GM23248 (cell line): ENCODE measurements around the gene ZSCAN25. TPM values are rescaled to one million over a fixed set of nuclear protein-coding genes. Genes with fewer than 3 reads are reported as not detected.

Experiments
- DNase-seq: peaks from one replicate; pipeline ENCODE4 v3.0.0-alpha.2; 2015
- H2AFZ ChIP-seq: fragments of 200-600 bp; sonication (generic); 2 replicates; pipeline ENCODE4 v1.6.1; 2016; ENCODE audit warnings: antibody characterized with exemption
- H3F3A ChIP-seq: fragments of 200-600 bp; sonication (generic); 2 replicates; pipeline ENCODE4 v1.6.1; 2016; ENCODE audit warnings: mild to moderate bottlenecking, antibody characterized with exemption, mixed run types; ENCODE audit not compliant: insufficient read depth
- H3K27ac ChIP-seq: fragments of 200-600 bp; sonication (generic); 2 replicates; pipeline ENCODE4 v1.5.1; 2016; ENCODE audit warnings: mild to moderate bottlenecking
- H3K27me3 ChIP-seq: fragments of 200-600 bp; sonication (generic); replicated peaks from 2 replicates; pipeline ENCODE4 v1.6.1; 2016; ENCODE audit warnings: mild to moderate bottlenecking; ENCODE audit not compliant: insufficient read depth
- H3K36me3 ChIP-seq: fragments of 200-600 bp; sonication (generic); 2 replicates; pipeline ENCODE4 v1.6.1; 2016; ENCODE audit warnings: low read depth, mild to moderate bottlenecking
- H3K4me1 ChIP-seq: fragments of 200-600 bp; sonication (generic); 2 replicates; pipeline ENCODE4 v1.6.1; 2016; ENCODE audit warnings: mild to moderate bottlenecking; ENCODE audit not compliant: insufficient read depth
- H3K4me2 ChIP-seq: fragments of 200-600 bp; sonication (generic); one replicate; pipeline ENCODE4 v1.6.1; 2016; ENCODE audit warnings: mild to moderate bottlenecking; ENCODE audit not compliant: unreplicated experiment
- H3K4me3 ChIP-seq: fragments of 200-600 bp; sonication (generic); 2 replicates; pipeline ENCODE4 v1.5.1; 2016; ENCODE audit warnings: mild to moderate bottlenecking
- H3K79me2 ChIP-seq: fragments of 200-600 bp; sonication (generic); 2 replicates; pipeline ENCODE4 v1.6.1; 2016; ENCODE audit warnings: mild to moderate bottlenecking; ENCODE audit not compliant: insufficient read depth
- H3K9ac ChIP-seq: fragments of 200-600 bp; sonication (generic); 2 replicates; pipeline ENCODE4 v1.6.1; 2016; ENCODE audit warnings: mild to moderate bottlenecking
- H3K9me2 ChIP-seq: fragments of 200-600 bp; sonication (generic); 2 replicates; pipeline ENCODE4 v1.6.1; 2016; ENCODE audit warnings: mixed run types, mild to moderate bottlenecking, moderate library complexity; ENCODE audit not compliant: insufficient read depth
- H3K9me3 ChIP-seq: fragments of 200-600 bp; sonication (generic); one replicate; pipeline ENCODE4 v1.6.1; 2017; ENCODE audit warnings: low read depth
- H4K20me1 ChIP-seq: fragments of 200-600 bp; sonication (generic); 2 replicates; pipeline ENCODE4 v1.6.0; 2016; ENCODE audit not compliant: insufficient read depth
- EZH2 ChIP-seq: fragments of 200-600 bp; sonication (generic); IDR thresholded peaks from 2 replicates; pipeline ENCODE4 v1.6.1; 2018; ENCODE audit warnings: antibody characterized with exemption, mild to moderate bottlenecking; ENCODE audit not compliant: insufficient read depth, poor library complexity, severe bottlenecking
- EZH2phosphoT487 ChIP-seq: fragments of 200-600 bp; sonication (generic); IDR thresholded peaks from 2 replicates; pipeline ENCODE4 v1.6.1; 2018; ENCODE audit warnings: antibody characterized with exemption, moderate library complexity, mild to moderate bottlenecking, low read depth; ENCODE audit not compliant: insufficient read depth
- WGBS, 2 experiments: methylation state at CpG; one replicate each; pipeline ENCODE4 v1.1.6; 2015 to 2017; ENCODE audit warnings: low lambda C conversion rate in 2 of 2, low coverage in 1 of 2; ENCODE audit errors: missing lambda C conversion rate in 2 of 2; 5-methylcytosine and 5-hydroxymethylcytosine counted together
- in situ Hi-C: fragments of 300-500 bp; cut with MboI; formaldehyde crosslinking; loops from 2 replicates; pipeline ENCODE4 v1.15.0; 2020
- polyA plus RNA-seq: library from polyadenylated mRNA; unstranded; fragments of >200 nt; fragmentation: Nextera tagmentation; extraction: Ambion mirVana; gene quantifications from 2 replicates; pipeline ENCODE4 v1.2.1, GENCODE V29; 2016
- total RNA-seq: library from RNA; depleted of rRNA; stranded (reverse); fragments of >200 nt; shearing (Covaris generic); gene quantifications from 2 replicates; pipeline ENCODE4 v1.2.3, GENCODE V29; 2014; rRNA removed

ZSCAN25 gene
- total and polyA plus RNA-seq, 2 experiments from 2014 or later: 6.5 to 7.2 TPM

DNA sequence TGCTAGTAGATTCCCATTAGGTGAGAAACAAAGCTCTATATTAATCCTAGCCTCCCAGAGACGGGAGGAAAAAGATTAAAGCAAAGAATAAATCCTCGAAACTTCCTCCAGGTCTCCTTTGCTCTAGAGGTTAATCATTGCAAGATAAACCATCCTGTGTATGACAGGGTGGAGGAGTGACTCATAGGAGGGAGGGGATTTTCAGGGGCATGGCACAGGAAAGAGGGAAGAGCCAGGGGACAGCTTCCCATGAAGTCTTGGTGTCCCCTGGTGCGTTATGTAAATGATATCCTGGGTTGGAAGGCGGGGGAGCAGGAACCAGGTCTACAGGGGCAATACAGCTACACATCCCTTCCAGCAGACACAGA, 62.3 kb downstream of the ZSCAN25 start:
- Histone ChIP-seq H3K4me1 (no peaks in the 10 kb centered on the region), H3F3A (no peaks in the 10 kb centered on the region), H3K4me3 (no peak overlapping the region), H3K27me3 (no peaks in the 10 kb centered on the region), H3K36me3 (no peaks in the 10 kb centered on the region), H3K9me2 (no peaks in the 10 kb centered on the region), H3K9me3 (no peaks in the 10 kb centered on the region), H3K4me2 (no peak overlapping the region), H2AFZ (no peak overlapping the region), H4K20me1 (no peaks in the 10 kb centered on the region), H3K79me2 (no peaks in the 10 kb centered on the region), H3K27ac (no peak overlapping the region), H3K9ac (no peak overlapping the region)
- 44 to 50% methylated on average over 4 of the region's 4 CpGs for WGBS, 2 experiments
- DNase-seq: peak; percentile 17
- TF ChIP-seq EZH2 (no peak), EZH2phosphoT487 (no peak)
- in situ Hi-C loops: no loop called here

DNA sequence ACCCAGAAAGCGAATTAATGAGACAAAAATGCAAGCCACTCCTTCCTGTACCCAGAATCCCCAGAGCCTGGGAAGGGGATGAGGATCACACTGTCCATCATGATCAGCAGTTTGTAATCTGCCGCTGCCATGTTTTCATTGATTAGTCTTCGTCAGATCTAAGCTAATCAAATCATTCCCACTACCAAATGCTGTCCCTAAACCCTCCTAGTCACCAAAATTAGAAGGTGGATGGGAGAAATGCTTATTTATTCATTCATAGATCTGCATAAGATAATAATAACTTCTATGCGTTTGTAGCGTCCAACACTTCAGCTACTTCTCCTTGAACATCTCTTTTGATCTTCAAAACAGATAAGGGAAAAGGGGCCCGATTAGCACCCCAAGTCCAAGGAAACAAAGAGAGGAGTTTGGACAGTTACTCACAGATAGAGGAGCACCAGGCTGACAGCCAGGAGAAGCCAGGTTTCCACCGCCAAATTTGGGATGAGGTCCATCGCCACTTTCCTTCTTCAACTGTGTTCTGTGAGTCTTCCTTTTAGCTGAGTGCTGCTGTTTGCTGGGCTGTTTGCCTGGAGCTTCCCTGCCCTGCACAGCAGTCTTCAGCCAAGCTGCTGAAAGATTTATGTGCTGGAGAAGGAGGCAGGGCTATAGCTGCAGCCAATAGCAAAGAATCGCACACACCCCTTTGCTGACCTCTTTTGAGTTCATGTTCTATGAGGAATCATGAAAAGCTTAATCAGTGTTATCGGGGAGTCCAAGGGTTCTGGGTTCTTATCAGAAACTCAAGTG, 62.9 kb downstream of the ZSCAN25 start, which contains the start of gene CYP3A5:
TSS of gene CYP3A5 (minus strand) at position 597 of the 792 bp plus-strand sequence. CDS start at position 497, 100 bp downstream.
- no peaks in the 10 kb centered on the region for H3K9me2 ChIP-seq
- H3K27ac ChIP-seq: no peak within 1 kb of the TSS
- no peak for TF ChIP-seq EZH2
- no peak for TF ChIP-seq EZH2phosphoT487
- no peaks in the 10 kb centered on the region for H3K9me3 ChIP-seq
- H3K79me2 ChIP-seq: no peaks in the 10 kb centered on the region
- H4K20me1 ChIP-seq: no peaks in the 10 kb centered on the region
- peak; percentile 26 for DNase-seq
- H3K4me2 ChIP-seq: no peak within 1 kb of the TSS
- in situ Hi-C loops: no loop called here
- no peak within 1 kb of the TSS for H2AFZ ChIP-seq
- H3K9ac ChIP-seq: no peak within 1 kb of the TSS
- no peak within 1 kb of the TSS for H3K4me3 ChIP-seq
- no peaks in the 10 kb centered on the region for H3K36me3 ChIP-seq
- no peaks in the 10 kb centered on the region for H3K27me3 ChIP-seq
- 41 to 44% methylated on average over 10 of the region's 10 CpGs for WGBS, 2 experiments
- H3F3A ChIP-seq: no peaks in the 10 kb centered on the region
- H3K4me1 ChIP-seq: no peaks in the 10 kb centered on the region

Other genes starting within 250 kb of the ZSCAN25 start
- 485 and 630 TPM in 2 replicates for gene ARPC1B, start 242.2 kb upstream of the ZSCAN25 start, total RNA-seq
- gene ARPC1B, start 242.2 kb upstream of the ZSCAN25 start, polyA plus RNA-seq: 599 and 639 TPM in 2 replicates
- gene PDAP1, start 208.3 kb upstream of the ZSCAN25 start, total RNA-seq: 91.3 and 141 TPM in 2 replicates
- gene PDAP1, start 208.3 kb upstream of the ZSCAN25 start, polyA plus RNA-seq: 91.0 and 95.5 TPM in 2 replicates
- gene BUD31, start 208.0 kb upstream of the ZSCAN25 start, total RNA-seq: 71.8 and 79.4 TPM in 2 replicates
- gene BUD31, start 208.0 kb upstream of the ZSCAN25 start, polyA plus RNA-seq: 316 and 318 TPM in 2 replicates
- 5.2 and 13.7 TPM in 2 replicates for gene PTCD1, start 178.1 kb upstream of the ZSCAN25 start, total RNA-seq
- 2.6 and 2.8 TPM in 2 replicates for gene PTCD1, start 178.1 kb upstream of the ZSCAN25 start, polyA plus RNA-seq
- gene CPSF4, start 178.0 kb upstream of the ZSCAN25 start, total RNA-seq: 21.2 and 44.9 TPM in 2 replicates
- 16.4 and 19.5 TPM in 2 replicates for gene CPSF4, start 178.0 kb upstream of the ZSCAN25 start, polyA plus RNA-seq
- gene ATP5MF, start 150.8 kb upstream of the ZSCAN25 start, total RNA-seq: 1,746 and 2,237 TPM in 2 replicates
- 719 and 722 TPM in 2 replicates for gene ATP5MF, start 150.8 kb upstream of the ZSCAN25 start, polyA plus RNA-seq
- gene ZNF789, start 144.1 kb upstream of the ZSCAN25 start, total RNA-seq: 2.8 and 8.5 TPM in 2 replicates
- gene ZNF789, start 144.1 kb upstream of the ZSCAN25 start, polyA plus RNA-seq: 4.5 and 5.3 TPM in 2 replicates
- 17.3 and 24.3 TPM in 2 replicates for gene ZNF394, start 116.7 kb upstream of the ZSCAN25 start, total RNA-seq
- 16.8 and 17.6 TPM in 2 replicates for gene ZNF394, start 116.7 kb upstream of the ZSCAN25 start, polyA plus RNA-seq
- gene ZKSCAN5, start 112.3 kb upstream of the ZSCAN25 start, total RNA-seq: 10.7 and 12.0 TPM in 2 replicates
- gene ZKSCAN5, start 112.3 kb upstream of the ZSCAN25 start, polyA plus RNA-seq: 6.3 and 6.4 TPM in 2 replicates
- 6.2 and 9.2 TPM in 2 replicates for gene FAM200A, start 64.8 kb upstream of the ZSCAN25 start, total RNA-seq
- 6.2 and 8.2 TPM in 2 replicates for gene FAM200A, start 64.8 kb upstream of the ZSCAN25 start, polyA plus RNA-seq
- 54.6 and 70.0 TPM in 2 replicates for gene ZNF655, start 58.3 kb upstream of the ZSCAN25 start, total RNA-seq
- 36.5 and 37.2 TPM in 2 replicates for gene ZNF655, start 58.3 kb upstream of the ZSCAN25 start, polyA plus RNA-seq
- gene TMEM225B, start 18.7 kb upstream of the ZSCAN25 start, total RNA-seq: not detected in 2 replicates
- gene TMEM225B, start 18.7 kb upstream of the ZSCAN25 start, polyA plus RNA-seq: 0.24 and 0.44 TPM in 2 replicates
- not detected in 2 replicates for gene CYP3A5, start 63.0 kb downstream of the ZSCAN25 start, total RNA-seq
- gene CYP3A5, start 63.0 kb downstream of the ZSCAN25 start, polyA plus RNA-seq: 0.26 and 0.33 TPM in 2 replicates
- gene CYP3A7, start 118.2 kb downstream of the ZSCAN25 start, total RNA-seq: not detected in 2 replicates
- gene CYP3A7, start 118.2 kb downstream of the ZSCAN25 start, polyA plus RNA-seq: not detected in 2 replicates
- not detected in 2 replicates for gene CYP3A4, start 167.2 kb downstream of the ZSCAN25 start, total RNA-seq
- gene CYP3A4, start 167.2 kb downstream of the ZSCAN25 start, polyA plus RNA-seq: not detected in 2 replicates
- gene CYP3A43, start 211.1 kb downstream of the ZSCAN25 start, total RNA-seq: not detected in 2 replicates
- not detected in 2 replicates for gene CYP3A43, start 211.1 kb downstream of the ZSCAN25 start, polyA plus RNA-seq